HG02852 (cell line): ENCODE results near the gene CES1.
"Not testable (repeated sequence)": the region's sequence is repeated elsewhere in the genome, so short reads cannot be mapped to it uniquely, and the experiment has no call there.

Experiments
- ATAC-seq: cut with Tn5 transposase; IDR thresholded peaks from one replicate; pipeline ENCODE4 v1.9.1; 2021; ENCODE audit warnings: mild to moderate bottlenecking, moderate library complexity; ENCODE audit not compliant: unreplicated experiment

Gene CES1

DNA sequence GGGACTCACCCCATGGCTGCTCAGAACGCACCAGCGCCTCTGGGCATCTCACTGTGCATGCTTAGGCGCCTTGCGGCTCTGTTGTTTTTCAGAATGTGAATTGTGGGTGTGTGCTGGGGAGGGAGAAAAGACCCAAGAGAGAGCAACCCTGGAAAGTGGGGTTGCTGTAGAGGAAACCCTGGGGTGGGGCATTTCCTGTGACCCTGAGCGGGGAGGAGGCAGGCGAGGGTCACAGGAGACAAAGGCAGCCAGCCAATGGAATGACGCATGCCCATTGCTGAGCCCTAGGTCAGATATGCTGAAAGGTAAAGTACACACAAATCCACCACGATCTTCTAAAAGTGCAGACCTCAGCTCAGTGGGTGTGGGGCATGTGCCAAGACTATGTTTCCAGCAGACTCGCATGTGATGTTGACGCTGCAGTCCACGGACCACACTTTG is 39.9 kb downstream of the CES1 start:
- not testable (repeated sequence) for ATAC-seq

DNA sequence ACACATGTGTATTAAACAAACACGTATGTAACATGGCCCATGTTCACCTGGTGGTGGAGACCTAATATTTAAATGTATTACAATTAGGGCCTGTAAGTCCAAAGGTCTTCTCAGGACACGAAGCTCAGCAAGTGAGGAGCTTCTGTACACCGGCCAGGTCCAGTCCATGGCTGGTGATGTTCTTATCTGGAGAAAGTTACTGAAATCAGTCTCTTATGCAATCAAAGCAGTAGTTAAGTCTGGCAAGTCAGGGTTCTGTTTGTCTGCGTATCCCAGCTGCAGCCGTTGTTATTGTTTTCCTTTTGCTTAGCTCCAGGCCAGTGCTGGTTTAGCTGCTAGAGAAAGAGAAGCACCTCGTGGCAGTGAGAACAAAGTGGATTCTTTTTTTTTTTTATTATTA is 41.4 kb downstream of the CES1 start:
- not testable (repeated sequence) for ATAC-seq

DNA sequence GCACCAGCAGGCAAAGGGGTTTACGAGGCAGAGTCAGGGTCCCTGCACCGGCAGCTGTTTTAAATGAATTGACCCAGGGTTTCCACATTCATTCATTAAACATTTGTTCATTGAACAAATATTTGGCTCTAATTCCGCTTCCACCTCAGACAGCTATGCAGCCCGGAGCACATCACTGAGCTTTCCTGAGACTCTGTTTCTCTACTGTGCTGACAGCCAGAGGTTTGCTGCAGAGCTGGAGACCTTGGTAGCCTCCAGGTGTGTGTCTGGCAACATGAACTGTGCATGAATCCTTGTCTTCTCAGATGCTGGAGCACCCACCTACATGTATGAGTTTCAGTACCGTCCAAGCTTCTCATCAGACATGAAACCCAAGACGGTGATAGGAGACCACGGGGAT is 42.7 kb downstream of the CES1 start:
- ATAC-seq, result not testable (repeated sequence)

DNA sequence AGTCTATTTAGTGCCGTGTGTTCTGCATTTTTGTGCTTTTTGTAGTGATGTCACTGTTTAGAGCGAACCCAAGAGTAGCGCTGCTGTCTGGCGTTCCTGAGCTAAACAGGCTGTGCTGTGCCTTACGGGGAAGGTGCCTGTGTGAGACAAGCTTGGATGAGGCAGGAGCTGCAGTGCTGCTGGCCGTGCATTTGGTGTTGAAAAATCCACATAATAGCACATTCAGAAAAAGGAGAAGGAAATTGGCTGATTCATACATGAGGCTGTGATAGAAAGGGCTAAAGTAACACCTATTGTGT is 50.2 kb downstream of the CES1 start:
- ATAC-seq, result not testable (repeated sequence)

DNA sequence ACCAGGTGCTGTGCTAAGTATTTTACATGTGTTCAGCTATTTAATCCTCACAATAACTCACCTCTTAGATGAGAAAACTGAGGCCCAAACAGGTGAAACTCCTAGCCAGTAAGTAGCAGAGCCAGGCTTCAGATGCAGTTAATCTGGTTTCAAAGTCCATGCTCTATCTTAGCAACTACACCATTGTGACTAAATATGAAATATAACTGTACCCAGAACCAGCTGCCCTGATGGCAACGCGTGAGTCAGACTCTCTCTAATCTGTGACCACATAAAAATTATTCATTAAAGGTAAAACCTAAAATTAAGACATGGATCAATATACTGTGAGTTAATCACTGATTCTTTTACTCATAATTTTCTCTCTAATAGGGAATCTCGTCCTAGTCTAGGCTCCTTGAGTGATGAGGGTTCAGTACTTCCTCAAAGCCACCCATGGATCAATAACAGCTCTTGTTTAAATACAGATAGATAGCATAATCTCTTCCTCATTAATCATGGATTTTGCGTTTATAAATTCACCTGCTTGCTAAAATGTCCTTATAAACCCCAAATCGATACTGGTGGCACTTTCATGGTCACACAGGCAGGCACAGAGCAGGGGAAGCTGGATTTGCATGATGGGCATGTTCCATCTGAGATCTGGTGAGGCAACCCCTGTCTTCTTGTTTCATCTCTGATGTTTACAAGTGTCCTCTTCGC is 50.7 kb downstream of the CES1 start:
- not testable (repeated sequence) for ATAC-seq

DNA sequence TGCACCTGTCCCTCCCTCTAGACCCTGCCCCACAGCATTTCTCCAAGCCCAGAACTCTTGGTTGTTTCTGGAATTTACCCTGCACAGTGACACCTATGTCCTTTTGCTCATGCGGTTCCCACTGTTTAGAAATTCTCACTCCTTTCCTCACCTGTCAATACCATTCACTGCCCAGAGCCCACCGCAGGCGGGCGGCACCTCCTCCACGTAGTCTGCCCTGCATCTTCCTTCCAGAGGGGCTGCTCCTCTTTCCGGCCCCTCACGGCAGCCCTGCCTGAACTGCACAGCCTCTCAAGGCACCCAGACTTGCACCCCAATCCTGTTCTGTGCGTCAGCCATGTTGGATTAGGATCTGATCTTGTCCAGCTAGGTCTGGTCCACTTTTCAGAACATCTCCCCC is 51.4 kb downstream of the CES1 start:
- not testable (repeated sequence) for ATAC-seq

DNA sequence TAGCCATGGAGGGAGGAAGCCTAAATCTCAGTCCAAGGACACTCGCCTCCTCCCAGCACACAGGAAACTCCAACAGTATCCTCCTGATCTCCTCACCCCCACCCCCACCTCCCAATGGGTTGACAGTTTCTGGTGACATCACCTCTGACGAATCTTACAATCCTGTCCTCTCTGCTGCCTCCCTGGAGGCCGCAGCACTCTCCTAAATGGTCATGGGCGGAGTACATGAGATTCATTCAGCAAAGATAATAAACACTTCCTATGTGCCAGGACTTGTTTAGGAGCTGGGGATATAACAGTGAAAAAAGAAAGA is 52.8 kb downstream of the CES1 start:
- not testable (repeated sequence) for ATAC-seq

DNA sequence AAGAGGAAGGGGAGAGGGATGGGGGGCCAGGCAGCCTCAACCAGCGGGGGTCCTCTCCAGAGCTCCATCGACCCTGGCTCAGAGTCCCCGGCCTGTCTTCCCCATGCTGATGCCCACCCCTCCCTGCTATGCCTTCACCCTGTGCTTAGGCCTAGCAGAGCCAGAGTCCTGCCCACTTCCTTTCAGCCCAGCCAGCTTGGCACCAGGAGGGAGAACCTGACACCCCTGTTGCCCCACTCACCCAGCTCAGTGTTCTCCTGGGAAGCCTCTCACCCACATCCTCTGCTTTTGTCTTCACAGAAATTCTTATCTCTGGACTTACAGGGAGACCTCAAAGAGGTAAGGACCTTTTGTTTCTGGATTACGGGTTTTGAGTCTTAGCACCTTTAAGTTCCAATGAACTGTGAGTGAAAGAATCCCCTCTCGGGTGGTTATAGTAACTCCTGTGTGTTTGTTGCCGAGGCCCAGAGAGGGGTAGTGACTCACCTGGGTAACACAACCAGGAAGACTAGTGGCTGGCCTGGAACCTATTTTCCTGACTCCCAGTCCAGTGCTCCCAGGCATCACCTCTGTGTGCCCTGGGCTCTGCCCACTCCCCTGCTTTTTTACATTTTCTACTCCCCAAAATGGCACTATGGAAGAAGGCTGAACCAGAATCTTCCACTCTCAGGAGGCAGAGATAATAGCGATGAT is 53.3 kb downstream of the CES1 start:
- ATAC-seq, result no peak

DNA sequence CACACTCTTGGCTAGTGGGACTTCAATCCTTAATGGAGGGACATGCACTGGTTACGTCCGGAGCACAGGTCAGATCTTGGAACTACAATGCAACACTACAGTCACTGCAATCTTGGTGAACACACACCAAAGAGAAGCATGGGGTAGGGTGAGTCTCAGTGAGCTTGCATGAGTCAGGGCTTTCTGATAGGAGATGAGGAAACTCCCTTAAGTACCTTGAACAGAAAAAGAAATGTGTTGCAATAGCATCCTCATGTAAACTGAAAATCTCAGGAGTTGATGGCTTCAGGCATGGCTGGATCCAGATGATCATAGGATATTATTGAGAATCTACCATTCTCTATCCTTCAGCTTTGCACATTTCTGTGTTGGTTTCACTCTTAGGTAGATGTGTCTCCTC is 54.1 kb downstream of the CES1 start:
- ATAC-seq, result no peak

DNA sequence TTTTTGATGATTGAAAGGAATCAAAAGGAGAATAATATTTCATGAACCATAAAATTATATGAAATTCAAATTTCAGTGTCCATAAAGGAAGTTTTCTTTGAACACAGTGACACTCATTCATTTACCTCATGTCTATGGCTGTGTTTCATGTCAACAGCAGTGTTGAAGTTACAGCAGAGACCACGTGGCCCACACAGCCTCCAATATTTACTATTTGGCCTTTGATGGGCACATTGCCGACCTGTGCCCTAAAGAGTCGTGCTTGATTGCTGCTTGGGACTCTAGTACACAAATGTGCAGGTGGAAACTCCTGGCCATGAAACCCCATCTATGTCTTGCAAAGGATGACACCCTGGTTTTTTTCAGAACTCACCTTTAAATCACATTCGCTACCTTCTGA is 57.0 kb downstream of the CES1 start:
- ATAC-seq, result no peak

DNA sequence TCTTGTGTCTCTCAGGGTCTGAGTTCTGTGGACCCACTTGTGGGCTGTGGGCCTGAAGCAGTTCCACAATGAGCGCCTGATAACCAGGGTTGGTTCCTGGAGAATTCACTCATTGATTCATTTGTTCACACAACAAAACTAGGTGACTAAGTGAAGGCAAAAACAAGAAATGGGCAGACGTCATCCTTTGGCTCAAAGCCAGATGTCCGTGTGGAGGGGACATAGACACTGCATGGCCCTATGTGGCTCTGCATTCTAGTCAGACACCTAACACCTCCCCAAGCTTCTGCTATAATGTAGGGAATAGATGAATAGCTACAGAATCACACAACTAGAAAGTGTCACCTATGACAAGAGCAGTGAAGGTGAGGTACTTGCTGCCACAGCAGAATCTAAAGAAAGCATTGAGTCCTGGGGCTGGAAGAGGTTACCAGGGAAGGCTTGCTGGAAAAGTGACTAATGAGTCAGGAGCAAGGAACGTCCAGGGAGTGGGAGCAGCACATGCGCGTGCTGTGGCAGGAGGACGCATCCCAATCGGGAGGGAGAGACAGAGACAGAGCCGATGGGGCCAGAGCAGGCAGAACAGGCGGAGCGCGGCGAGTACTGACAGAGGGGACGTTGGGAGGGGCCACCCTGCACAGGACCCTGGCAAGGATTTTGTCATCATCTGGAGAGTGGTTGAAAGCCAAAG is 58.9 kb downstream of the CES1 start:
- ATAC-seq, result no peak

DNA sequence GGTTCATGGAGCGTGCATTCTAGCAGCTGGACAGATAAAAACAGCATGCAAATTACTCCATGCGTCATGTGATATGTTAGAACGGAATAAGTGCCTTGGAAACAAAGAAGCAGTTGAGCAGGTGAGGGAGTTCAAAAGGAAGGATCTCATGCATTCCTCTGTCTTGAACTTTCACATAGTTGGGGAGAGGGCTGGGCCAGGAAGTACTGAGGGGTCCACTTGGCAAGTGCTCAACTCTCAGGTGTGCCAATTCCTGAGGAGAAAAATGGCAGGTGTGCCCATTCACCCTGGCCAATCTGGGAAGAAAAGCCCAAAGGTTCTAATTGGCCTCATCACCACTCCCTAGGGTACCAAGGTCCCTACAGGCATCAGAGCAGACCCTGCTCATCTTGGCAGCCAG is 67.7 kb downstream of the CES1 start:
- no peak for ATAC-seq

DNA sequence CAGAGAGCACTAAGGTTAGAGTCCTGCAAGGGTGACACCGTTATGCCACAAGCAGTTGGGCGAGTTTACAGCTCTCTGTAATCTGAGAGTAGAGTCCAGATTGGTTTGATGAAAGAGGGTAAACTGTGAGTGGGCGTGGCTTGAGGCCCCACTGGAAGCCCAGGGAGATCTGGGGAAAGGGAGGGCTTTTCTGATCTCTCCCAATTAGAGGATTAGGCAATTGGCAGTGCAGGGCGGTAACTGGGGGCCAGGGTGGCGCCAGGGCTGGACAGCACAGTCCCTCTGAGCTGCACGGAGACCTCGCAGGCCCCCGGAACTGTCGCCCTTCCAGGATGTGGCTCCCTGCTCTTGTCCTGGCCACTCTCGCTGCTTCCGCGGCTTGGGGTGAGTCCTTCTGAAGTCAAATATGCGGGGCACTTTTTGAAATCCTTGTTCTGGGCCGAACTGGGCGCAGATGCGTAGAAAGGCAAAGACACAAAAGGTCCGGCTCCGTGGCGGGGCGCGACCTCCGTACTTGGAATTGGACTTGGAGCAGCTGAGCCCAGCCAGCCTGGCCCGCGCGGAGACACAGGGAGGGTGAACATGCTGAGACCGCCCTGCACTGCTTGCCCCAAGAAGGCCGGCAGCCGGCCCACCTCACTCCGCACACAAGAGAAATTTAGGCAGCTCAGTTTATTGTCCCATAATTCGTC is 72.4 kb downstream of the CES1 start:
- no peak for ATAC-seq

DNA sequence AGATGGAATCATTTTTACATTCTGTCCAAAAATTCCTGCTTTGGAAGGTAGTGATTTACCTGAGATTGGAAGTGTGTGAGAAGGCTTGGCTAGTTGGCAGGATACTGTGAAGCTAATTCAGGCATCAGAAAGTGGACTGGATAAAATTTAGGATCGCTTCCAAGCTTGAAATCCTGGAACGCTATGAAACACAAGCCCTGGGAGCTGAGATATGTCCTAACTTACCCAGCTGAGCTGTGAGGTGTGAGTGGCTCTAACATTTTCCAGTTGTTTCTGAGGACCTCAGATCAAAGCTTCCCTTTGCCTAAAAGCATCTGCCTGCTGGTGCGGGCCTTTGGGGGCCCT is 73.0 kb downstream of the CES1 start:
- not testable (repeated sequence) for ATAC-seq

DNA sequence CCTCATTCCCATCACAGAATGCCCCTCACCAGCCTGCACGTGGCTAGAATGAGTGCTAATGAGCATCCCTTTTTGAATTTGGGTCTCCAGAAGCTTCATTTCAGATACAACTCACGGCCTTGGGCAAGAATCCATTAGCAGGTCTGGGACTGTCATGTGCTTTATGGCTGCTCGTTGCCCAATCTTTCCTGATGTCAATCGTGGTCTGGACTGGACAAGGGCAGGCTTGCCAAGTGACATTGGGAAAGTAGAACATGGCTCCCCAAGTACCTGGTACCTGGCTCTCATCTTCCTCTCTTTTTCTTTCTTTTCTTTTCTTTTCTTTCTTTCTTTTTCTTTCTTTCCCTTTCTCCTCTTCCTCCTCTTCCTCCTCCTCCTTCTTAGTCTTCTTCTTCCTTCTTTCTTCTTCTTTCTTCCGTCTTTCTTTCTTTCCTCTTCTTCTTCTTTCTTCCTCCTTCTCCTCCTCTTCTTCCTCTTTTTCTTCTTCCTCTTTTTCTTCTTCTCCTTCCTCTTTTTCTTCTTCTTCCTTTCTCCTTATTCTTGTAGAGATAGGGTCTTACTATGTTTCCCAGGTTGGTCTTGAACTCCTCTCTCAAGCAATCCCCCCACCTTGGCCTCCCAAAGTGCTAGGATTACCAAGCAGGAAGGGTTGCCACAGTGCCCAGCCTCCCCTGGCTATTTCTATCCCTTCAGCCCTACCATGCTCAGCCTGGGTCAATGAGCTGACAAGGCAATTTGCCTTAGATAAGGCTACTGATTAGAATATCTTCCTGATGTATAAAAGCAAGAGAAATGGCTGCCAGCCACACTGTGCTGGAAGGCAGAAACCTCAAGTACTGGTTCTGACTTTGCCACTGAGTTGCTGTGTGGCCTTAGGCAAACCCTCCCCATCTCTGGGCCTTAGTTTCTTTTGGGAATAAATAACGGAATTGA is 75.0 kb downstream of the CES1 start:
- not testable (repeated sequence) for ATAC-seq

DNA sequence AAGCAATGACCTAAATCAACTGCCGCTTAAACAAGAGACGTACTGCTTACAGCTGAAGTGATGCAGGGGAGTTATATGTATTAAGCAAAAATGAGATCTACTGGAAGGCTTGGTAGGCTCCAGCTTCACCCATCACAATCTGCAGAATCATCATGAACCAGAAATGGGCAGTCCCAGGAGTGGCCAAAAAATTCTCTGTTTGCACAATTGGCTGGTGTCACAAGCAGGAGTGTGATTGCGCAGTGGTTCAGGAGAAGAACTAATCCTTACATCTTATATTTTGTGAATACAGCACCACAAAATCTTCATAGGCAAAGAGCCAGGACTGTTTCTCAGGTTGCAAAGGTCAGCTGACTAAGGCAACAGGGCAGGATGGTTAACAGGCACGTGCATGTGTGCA is 75.9 kb downstream of the CES1 start:
- ATAC-seq, result no peak

DNA sequence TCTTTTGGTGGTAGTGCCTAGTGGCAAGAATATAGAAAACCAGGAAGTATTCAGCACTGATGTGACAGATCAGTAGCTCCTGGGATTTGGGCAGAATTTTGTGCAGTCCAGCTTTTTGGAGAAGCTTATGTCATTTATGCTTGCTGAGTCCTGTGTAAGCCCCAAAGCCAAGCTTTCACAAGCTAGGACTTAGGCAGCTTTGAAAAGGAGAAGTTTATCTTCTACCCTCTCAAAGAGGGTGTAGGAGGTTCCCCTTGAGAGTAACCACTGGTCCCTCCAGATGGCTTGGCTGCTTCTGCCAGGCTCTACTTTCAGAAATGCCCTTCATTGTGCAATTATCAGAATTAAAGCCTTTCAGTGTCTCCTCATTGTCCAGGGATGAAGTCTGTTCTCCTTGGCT is 78.8 kb downstream of the CES1 start:
- ATAC-seq, result no peak

DNA sequence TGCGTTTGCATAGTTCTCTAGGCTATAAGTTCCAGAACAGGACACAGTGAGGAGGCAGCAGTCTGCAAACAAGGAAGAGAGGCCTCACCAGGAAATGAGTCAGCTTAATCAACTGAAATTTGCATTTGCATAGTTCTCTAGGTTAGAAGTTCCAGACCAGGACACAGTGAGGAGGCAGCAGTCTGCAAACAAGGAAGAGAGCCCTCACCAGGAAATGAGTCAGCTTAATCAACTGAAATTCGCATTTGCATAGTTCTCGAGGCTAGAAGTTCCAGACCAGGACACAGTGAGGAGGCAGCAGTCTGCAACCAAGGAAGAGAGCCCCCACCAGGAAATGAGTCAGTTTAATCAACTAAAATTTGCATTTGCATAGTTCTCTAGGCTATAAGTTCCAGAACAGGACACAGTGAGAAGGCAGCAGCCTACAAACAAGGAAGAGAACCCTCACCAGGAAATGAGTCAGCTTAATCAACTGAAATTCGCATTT is 79.7 kb downstream of the CES1 start:
- ATAC-seq, result not testable (repeated sequence)
